WTC11 (cell line): ENCODE measurements around the gene RSPRY1. TPM values are rescaled to one million over a fixed set of nuclear protein-coding genes. Genes with fewer than 3 reads are reported as not detected.

Source experiments
- ATAC-seq: fragments of 200-7000 bp; cut with Tn5 transposase; 2 replicates; pipeline ENCODE4 v1.10.0; 2021; ENCODE audit warnings: mild to moderate bottlenecking, moderate library complexity
- CTCF ChIA-PET: fragments of 300-600 bp; sonication (Branson Sonifier 250); formaldehyde crosslinking; loops from one replicate; lab custom pipeline; 2021; ENCODE audit warnings: antibody characterized with exemption; lab: Charles Lee
- POLR2A ChIA-PET: fragments of 350-600 bp; sonication (Branson Sonifier 250); formaldehyde crosslinking; loops from one replicate; lab custom pipeline; 2021; ENCODE audit warnings: antibody characterized with exemption; lab: Charles Lee
- DNase-seq: peaks from one replicate; pipeline ENCODE4 v3.0.0; 2021; ENCODE audit warnings: low spot score
- H3K27ac Mint-ChIP-seq: 2 replicates; pipeline ENCODE4 v1.8.0; 2021; ENCODE audit warnings: mixed read lengths
- H3K27me3 Mint-ChIP-seq: 2 replicates; pipeline ENCODE4 v1.8.0; 2021; ENCODE audit warnings: low read depth, mild to moderate bottlenecking, moderate library complexity, mixed read lengths
- H3K36me3 Mint-ChIP-seq: 2 replicates; pipeline ENCODE4 v1.8.0; 2021; ENCODE audit warnings: mixed read lengths
- H3K4me1 Mint-ChIP-seq: 2 replicates; pipeline ENCODE4 v1.8.0; 2022; ENCODE audit warnings: mixed read lengths
- H3K4me3 Mint-ChIP-seq: 2 replicates; pipeline ENCODE4 v1.8.0; 2021; ENCODE audit warnings: mild to moderate bottlenecking, moderate library complexity, mixed read lengths
- H3K9me3 Mint-ChIP-seq: 2 replicates; pipeline ENCODE4 v1.8.0; 2021; ENCODE audit warnings: mixed read lengths
- CBFB ChIP-seq: sonication (generic); formaldehyde crosslinking; IDR thresholded peaks from 2 replicates; pipeline ENCODE4 v1.8.1; 2022; ENCODE audit warnings: mild to moderate bottlenecking, low read depth, missing genetic modification reagents
- CREM ChIP-seq: sonication (generic); formaldehyde crosslinking; IDR thresholded peaks from 2 replicates; pipeline ENCODE4 v1.8.1; 2022; ENCODE audit warnings: mild to moderate bottlenecking, missing genetic modification reagents, moderate library complexity
- ESRRA ChIP-seq: sonication (generic); formaldehyde crosslinking; IDR thresholded peaks from 2 replicates; pipeline ENCODE4 v1.8.1; 2022; ENCODE audit warnings: mild to moderate bottlenecking, missing genetic modification reagents, borderline replicate concordance
- ETV6 ChIP-seq: sonication (generic); formaldehyde crosslinking; IDR thresholded peaks from 2 replicates; pipeline ENCODE4 v1.8.1; 2022; ENCODE audit warnings: mild to moderate bottlenecking, missing genetic modification reagents
- FOXJ3 ChIP-seq: sonication (generic); formaldehyde crosslinking; IDR thresholded peaks from 2 replicates; pipeline ENCODE4 v1.9.0; 2021; ENCODE audit warnings: missing genetic modification reagents, mild to moderate bottlenecking, borderline replicate concordance
- FOXK1 ChIP-seq: sonication (generic); formaldehyde crosslinking; IDR thresholded peaks from 2 replicates; pipeline ENCODE4 v1.8.0; 2022; ENCODE audit warnings: mild to moderate bottlenecking, moderate library complexity, missing genetic modification reagents
- FOXP1 ChIP-seq: sonication (generic); formaldehyde crosslinking; IDR thresholded peaks from 2 replicates; pipeline ENCODE4 v1.8.0; 2022; ENCODE audit warnings: missing genetic modification reagents, mild to moderate bottlenecking, moderate library complexity, borderline replicate concordance
- GABPB1 ChIP-seq: sonication (generic); formaldehyde crosslinking; IDR thresholded peaks from 2 replicates; pipeline ENCODE4 v1.8.1; 2023; ENCODE audit warnings: mild to moderate bottlenecking, missing genetic modification reagents
- GRHL2 ChIP-seq: fragments of 250-450 bp; sonication (Bioruptor Pico); IDR thresholded peaks from 2 replicates; pipeline ENCODE4 v1.8.0; 2022; ENCODE audit warnings: mild to moderate bottlenecking, moderate library complexity; ENCODE audit not compliant: insufficient replicate concordance, severe bottlenecking
- NFYB ChIP-seq: sonication (generic); formaldehyde crosslinking; conservative IDR thresholded peaks from 2 replicates; pipeline ENCODE4 v1.8.0; 2022; ENCODE audit warnings: low read depth, missing genetic modification reagents
- NR1H2 ChIP-seq: sonication (generic); formaldehyde crosslinking; IDR thresholded peaks from 2 replicates; pipeline ENCODE4 v1.9.0; 2021; ENCODE audit warnings: mild to moderate bottlenecking, moderate library complexity, missing genetic modification reagents
- RELA ChIP-seq: sonication (generic); formaldehyde crosslinking; IDR thresholded peaks from 2 replicates; pipeline ENCODE4 v1.8.1; 2022; ENCODE audit warnings: missing genetic modification reagents, mild to moderate bottlenecking, borderline replicate concordance
- SMAD3 ChIP-seq: sonication (generic); formaldehyde crosslinking; IDR thresholded peaks from 2 replicates; pipeline ENCODE4 v1.8.0; 2022; ENCODE audit warnings: missing genetic modification reagents, mild to moderate bottlenecking, borderline replicate concordance
- ZBTB21 ChIP-seq: sonication (generic); formaldehyde crosslinking; IDR thresholded peaks from 2 replicates; pipeline ENCODE4 v1.8.1; 2023; ENCODE audit warnings: mild to moderate bottlenecking, missing genetic modification reagents, borderline replicate concordance
- ZNF219 ChIP-seq: sonication (generic); formaldehyde crosslinking; IDR thresholded peaks from 2 replicates; pipeline ENCODE4 v1.8.0; 2023; ENCODE audit warnings: missing genetic modification reagents, mild to moderate bottlenecking, borderline replicate concordance
- ZNF416 ChIP-seq: fragments of 250-450 bp; sonication (Bioruptor Pico); IDR thresholded peaks from 2 replicates; pipeline ENCODE4 v1.9.0; 2021; ENCODE audit warnings: mild to moderate bottlenecking, inconsistent platforms
- ZNF671 ChIP-seq: fragments of 250-450 bp; sonication (Bioruptor Pico); IDR thresholded peaks from 2 replicates; pipeline ENCODE4 v1.8.0; 2021; ENCODE audit warnings: mild to moderate bottlenecking
- total RNA-seq: library from RNA; stranded (reverse); gene quantifications from 3 replicates; pipeline ENCODE4 v1.2.3, GENCODE V29; 2021
- TF ChIP-seq, protein P1 (sequence below): fragments of 250-450 bp; sonication (Bioruptor Pico); conservative IDR thresholded peaks from 2 replicates; pipeline ENCODE4 v1.9.0; 2021; ENCODE audit warnings: mild to moderate bottlenecking
- TF ChIP-seq, protein P2 (sequence below): fragments of 250-450 bp; sonication (Bioruptor Pico); IDR thresholded peaks from 2 replicates; pipeline ENCODE4 v1.9.0; 2021; ENCODE audit warnings: mild to moderate bottlenecking
- TF ChIP-seq, protein P3 (sequence below): sonication (generic); formaldehyde crosslinking; IDR thresholded peaks from 2 replicates; pipeline ENCODE4 v1.8.1; 2022; ENCODE audit warnings: missing genetic modification reagents, borderline replicate concordance
- TF ChIP-seq, protein P4 (sequence below): fragments of 200-600 bp; IDR thresholded peaks from 2 replicates; pipeline ENCODE4 v1.8.0; 2022; ENCODE audit warnings: antibody characterized with exemption
- TF ChIP-seq, protein P5 (sequence below): sonication (generic); formaldehyde crosslinking; IDR thresholded peaks from 2 replicates; pipeline ENCODE4 v1.8.1; 2023; ENCODE audit warnings: mild to moderate bottlenecking, missing genetic modification reagents, borderline replicate concordance

Gene RSPRY1
- total RNA-seq, 1 experiment from 2014 or later = 26.8 TPM

DNA sequence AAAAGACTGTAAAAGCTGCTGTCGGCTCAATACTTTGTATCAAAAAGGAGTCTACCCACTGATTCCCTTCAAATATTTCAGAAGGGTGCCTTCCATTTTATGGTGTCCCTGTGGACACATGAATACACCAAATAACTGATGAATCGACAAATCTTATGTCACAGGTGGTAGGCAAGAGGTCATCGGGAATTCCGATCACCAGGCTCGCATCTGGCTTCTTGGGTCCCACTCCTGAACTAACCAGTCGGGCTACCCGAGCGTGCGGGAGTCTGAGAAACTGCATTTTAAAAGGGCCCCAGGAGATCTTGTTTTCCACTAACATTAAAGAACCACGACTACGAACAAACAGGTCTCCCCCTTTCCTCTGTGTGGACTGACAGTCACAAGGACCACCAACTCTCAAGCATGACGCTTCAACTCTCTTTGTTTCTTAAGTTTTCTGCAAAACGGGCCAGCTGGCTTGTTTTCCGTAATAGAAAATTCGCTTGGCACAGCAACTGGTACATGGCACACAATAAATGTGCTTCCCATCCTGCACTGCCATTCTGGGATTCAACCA lies 1.2 kb upstream of the RSPRY1 start (continued):
- TF ChIP-seq, protein P1, sequence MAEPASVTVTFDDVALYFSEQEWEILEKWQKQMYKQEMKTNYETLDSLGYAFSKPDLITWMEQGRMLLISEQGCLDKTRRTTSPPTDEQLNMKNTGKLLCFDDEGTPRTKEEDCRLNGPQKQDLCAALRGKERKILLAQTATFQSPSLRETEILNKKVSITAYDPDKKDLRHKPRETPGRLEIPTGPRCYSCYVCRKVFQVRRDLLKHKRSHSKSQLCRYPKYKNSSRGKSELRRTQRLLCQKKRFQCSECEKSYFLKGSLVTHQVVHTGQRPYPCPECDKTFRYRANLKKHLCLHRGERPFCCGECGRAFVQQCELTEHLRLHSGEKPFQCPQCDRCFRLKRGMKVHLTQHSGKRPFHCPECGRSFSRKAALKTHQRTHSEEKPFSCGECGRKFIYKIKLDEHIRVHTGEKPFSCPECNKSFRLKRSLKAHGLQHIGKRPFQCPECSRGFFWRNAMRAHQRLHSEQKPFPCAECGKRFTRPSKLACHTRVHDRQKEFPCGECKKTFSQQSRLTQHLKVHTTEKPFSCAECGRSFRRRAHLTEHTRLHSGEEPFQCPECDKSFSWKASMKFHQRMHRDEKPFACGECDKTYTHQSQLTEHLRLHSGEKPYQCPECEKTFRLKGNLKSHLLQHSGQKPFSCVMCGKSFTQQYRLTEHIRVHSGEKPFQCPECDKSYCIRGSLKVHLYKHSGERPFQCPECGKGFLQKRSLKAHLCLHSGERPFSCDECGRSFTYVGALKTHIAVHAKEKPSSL (CRISPR knock-in tag) = no peak
- TF ChIP-seq, protein P2, sequence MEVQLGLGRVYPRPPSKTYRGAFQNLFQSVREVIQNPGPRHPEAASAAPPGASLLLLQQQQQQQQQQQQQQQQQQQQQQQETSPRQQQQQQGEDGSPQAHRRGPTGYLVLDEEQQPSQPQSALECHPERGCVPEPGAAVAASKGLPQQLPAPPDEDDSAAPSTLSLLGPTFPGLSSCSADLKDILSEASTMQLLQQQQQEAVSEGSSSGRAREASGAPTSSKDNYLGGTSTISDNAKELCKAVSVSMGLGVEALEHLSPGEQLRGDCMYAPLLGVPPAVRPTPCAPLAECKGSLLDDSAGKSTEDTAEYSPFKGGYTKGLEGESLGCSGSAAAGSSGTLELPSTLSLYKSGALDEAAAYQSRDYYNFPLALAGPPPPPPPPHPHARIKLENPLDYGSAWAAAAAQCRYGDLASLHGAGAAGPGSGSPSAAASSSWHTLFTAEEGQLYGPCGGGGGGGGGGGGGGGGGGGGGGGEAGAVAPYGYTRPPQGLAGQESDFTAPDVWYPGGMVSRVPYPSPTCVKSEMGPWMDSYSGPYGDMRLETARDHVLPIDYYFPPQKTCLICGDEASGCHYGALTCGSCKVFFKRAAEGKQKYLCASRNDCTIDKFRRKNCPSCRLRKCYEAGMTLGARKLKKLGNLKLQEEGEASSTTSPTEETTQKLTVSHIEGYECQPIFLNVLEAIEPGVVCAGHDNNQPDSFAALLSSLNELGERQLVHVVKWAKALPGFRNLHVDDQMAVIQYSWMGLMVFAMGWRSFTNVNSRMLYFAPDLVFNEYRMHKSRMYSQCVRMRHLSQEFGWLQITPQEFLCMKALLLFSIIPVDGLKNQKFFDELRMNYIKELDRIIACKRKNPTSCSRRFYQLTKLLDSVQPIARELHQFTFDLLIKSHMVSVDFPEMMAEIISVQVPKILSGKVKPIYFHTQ (CRISPR knock-in tag) = no peak
- TF ChIP-seq SMAD3 (no peak), FOXJ3 (CRISPR knock-in tag) (no peak), ESRRA (CRISPR knock-in tag) (no peak), RELA (no peak), CREM (CRISPR knock-in tag) (no peak), ZBTB21 (CRISPR knock-in tag) (no peak), NR1H2 (no peak), ZNF671 (CRISPR knock-in tag) (no peak), GRHL2 (CRISPR knock-in tag) (no peak)
- TF ChIP-seq, protein P3, sequence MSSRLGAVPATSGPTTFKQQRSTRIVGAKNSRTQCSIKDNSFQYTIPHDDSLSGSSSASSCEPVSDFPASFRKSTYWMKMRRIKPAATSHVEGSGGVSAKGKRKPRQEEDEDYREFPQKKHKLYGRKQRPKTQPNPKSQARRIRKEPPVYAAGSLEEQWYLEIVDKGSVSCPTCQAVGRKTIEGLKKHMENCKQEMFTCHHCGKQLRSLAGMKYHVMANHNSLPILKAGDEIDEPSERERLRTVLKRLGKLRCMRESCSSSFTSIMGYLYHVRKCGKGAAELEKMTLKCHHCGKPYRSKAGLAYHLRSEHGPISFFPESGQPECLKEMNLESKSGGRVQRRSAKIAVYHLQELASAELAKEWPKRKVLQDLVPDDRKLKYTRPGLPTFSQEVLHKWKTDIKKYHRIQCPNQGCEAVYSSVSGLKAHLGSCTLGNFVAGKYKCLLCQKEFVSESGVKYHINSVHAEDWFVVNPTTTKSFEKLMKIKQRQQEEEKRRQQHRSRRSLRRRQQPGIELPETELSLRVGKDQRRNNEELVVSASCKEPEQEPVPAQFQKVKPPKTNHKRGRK = no peak

DNA sequence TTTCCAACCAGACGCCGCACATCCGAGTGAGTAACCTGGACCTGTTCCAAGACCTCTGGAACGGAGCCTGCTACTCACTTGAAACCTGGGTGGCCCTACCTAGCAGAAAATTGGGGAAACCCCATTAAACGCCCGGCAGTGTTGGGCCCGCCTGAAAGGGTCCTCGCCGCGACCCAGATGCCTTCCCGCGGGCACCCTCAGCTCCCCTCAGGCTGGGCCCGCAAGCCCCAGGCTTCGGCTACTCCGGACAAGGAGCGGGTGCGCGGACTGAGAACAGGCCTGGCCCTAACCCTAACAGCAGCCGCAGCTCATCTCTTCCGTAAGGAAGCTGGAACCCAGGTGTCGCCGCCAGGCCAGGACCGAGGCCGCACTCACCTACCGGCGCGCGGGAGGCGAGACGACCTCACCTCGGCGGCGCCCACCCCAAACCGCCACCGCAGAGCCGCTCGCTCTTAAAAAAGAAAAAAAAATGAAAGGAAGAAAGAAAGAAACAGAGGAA lies 634 bp upstream of the RSPRY1 start:
- no peak for DNase-seq
- CTCF ChIA-PET = interaction anchor here (0.6 to 1.7 kb wide), 10 partner anchors 10 to 392 kb away, joined by 3 to 9 read pairs (median 4); partner anchors contain the start of genes CPNE2, CX3CL1 and POLR2C
- TF ChIP-seq, protein P4, sequence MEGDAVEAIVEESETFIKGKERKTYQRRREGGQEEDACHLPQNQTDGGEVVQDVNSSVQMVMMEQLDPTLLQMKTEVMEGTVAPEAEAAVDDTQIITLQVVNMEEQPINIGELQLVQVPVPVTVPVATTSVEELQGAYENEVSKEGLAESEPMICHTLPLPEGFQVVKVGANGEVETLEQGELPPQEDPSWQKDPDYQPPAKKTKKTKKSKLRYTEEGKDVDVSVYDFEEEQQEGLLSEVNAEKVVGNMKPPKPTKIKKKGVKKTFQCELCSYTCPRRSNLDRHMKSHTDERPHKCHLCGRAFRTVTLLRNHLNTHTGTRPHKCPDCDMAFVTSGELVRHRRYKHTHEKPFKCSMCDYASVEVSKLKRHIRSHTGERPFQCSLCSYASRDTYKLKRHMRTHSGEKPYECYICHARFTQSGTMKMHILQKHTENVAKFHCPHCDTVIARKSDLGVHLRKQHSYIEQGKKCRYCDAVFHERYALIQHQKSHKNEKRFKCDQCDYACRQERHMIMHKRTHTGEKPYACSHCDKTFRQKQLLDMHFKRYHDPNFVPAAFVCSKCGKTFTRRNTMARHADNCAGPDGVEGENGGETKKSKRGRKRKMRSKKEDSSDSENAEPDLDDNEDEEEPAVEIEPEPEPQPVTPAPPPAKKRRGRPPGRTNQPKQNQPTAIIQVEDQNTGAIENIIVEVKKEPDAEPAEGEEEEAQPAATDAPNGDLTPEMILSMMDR = no peak
- no peak for TF ChIP-seq ZNF416 (CRISPR knock-in tag)
- TF ChIP-seq NR1H2 = no peak
- TF ChIP-seq, protein P3 = no peak
- TF ChIP-seq NFYB (CRISPR knock-in tag) = no peak
- TF ChIP-seq CBFB = no peak
- TF ChIP-seq, protein P5, sequence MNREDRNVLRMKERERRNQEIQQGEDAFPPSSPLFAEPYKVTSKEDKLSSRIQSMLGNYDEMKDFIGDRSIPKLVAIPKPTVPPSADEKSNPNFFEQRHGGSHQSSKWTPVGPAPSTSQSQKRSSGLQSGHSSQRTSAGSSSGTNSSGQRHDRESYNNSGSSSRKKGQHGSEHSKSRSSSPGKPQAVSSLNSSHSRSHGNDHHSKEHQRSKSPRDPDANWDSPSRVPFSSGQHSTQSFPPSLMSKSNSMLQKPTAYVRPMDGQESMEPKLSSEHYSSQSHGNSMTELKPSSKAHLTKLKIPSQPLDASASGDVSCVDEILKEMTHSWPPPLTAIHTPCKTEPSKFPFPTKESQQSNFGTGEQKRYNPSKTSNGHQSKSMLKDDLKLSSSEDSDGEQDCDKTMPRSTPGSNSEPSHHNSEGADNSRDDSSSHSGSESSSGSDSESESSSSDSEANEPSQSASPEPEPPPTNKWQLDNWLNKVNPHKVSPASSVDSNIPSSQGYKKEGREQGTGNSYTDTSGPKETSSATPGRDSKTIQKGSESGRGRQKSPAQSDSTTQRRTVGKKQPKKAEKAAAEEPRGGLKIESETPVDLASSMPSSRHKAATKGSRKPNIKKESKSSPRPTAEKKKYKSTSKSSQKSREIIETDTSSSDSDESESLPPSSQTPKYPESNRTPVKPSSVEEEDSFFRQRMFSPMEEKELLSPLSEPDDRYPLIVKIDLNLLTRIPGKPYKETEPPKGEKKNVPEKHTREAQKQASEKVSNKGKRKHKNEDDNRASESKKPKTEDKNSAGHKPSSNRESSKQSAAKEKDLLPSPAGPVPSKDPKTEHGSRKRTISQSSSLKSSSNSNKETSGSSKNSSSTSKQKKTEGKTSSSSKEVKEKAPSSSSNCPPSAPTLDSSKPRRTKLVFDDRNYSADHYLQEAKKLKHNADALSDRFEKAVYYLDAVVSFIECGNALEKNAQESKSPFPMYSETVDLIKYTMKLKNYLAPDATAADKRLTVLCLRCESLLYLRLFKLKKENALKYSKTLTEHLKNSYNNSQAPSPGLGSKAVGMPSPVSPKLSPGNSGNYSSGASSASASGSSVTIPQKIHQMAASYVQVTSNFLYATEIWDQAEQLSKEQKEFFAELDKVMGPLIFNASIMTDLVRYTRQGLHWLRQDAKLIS (CRISPR knock-in tag) = no peak
- no peak for TF ChIP-seq GABPB1 (CRISPR knock-in tag)
- TF ChIP-seq ETV6 (CRISPR knock-in tag) = peak; percentile 50; the same call in 1 of the 2 replicates
- no peak for TF ChIP-seq FOXP1 (CRISPR knock-in tag)
- 0 out of 2 replicates have a peak, but pooled peaks have one; percentile 56 for TF ChIP-seq ZNF219 (CRISPR knock-in tag)
- no peak for TF ChIP-seq FOXK1 (CRISPR knock-in tag)

More for the DNA sequence above, 634 bp upstream of the RSPRY1 start:
- H3K27ac Mint-ChIP-seq = peak overlapping the region; percentile 80
- no peaks in the 10 kb centered on the region for H3K9me3 Mint-ChIP-seq
- no peaks in the 10 kb centered on the region; the same call in 1 of the 2 replicates for H3K27me3 Mint-ChIP-seq
- peak; percentile 9 for ATAC-seq
- POLR2A ChIA-PET = interaction anchor here (0.8 to 0.9 kb wide), 2 partner anchors 93 to 1306 kb away, joined by 3 read pairs; partner anchors contain the start of gene CPNE2
- peak overlapping the region; percentile 96 for H3K4me3 Mint-ChIP-seq
- H3K4me1 Mint-ChIP-seq = peaks cover 50% of the 10 kb centered on the region
- no peaks in the 10 kb centered on the region for H3K36me3 Mint-ChIP-seq
